Psoas muscle (tissue), 8 donors: ENCODE data around the gene LYPD6. TPM values are rescaled to one million over a fixed set of nuclear protein-coding genes. Genes with fewer than 3 reads are reported as not detected.
A peak's percentile ranks its signal among the peaks of the same experiment; 100 is the strongest.

ENCODE experiments used
- ATAC-seq, 4 donors: fragments of 200-7000 bp; cut with Tn5 transposase; one replicate each; pipeline ENCODE4 v1.9.1; 2020; ENCODE audit warnings: moderate library complexity in 3 of 4, mild to moderate bottlenecking in 2 of 4
- DNase-seq, 2 donors: peaks; one replicate each; pipeline ENCODE4 v3.0.0-alpha.2; 2020
- H3K27ac ChIP-seq: fragments of 200-600 bp; one replicate; pipeline ENCODE4 v1.8.0; 2022
- H3K27me3 ChIP-seq, 3 donors: fragments of 200-600 bp in 1 of 3; one replicate each; pipeline versions ENCODE4 v1.6.1 to v1.8.0; 2013 to 2022; ENCODE audit warnings: low read length in 2 of 3, mild to moderate bottlenecking in 2 of 3, moderate library complexity in 1 of 3; ENCODE audit not compliant: insufficient read depth in 3 of 3
- H3K36me3 ChIP-seq, 2 donors: fragments of 200-600 bp in 1 of 2; one replicate each; pipeline versions ENCODE4 v1.6.1 to v1.8.0; 2013 to 2022; ENCODE audit warnings: low read depth in 1 of 2, mild to moderate bottlenecking in 1 of 2, moderate library complexity in 1 of 2; ENCODE audit not compliant: insufficient read depth in 1 of 2
- H3K4me1 ChIP-seq: fragments of 200-600 bp; one replicate; pipeline ENCODE4 v1.8.0; 2022
- H3K4me3 ChIP-seq: fragments of 200-600 bp; one replicate; pipeline ENCODE4 v1.8.0; 2022; ENCODE audit warnings: mild to moderate bottlenecking
- H3K9me3 ChIP-seq: fragments of 200-600 bp; one replicate; pipeline ENCODE4 v1.8.0; 2022
- WGBS, 3 donors: extraction: QIAGEN DNeasy Blood & Tissue Kit; methylation state at CpG; one replicate each; pipeline versions ENCODE4 v1.1.6 to v1.1.7; 2013; 5-methylcytosine and 5-hydroxymethylcytosine counted together
- intact Hi-C, 2 donors: fragments of 100-400 bp; cut with DNase I; formaldehyde crosslinking; loops; one replicate each; pipeline versions ENCODE4 v1.11.0 to v1.14.2; 2022
- polyA plus RNA-seq, 3 donors: library from polyadenylated mRNA; stranded (reverse); fragments of 200-250 nt; gene quantifications; one replicate each; pipeline ENCODE4 v1.2.3, GENCODE V29; 2013
- total RNA-seq, 4 donors: library from RNA; stranded (reverse); fragmentation: NEBNext Ultra II Directional in 2 of 4; extraction: Animal tissue kit (Norgen Biotek cat#: 25700) in 2 of 4; gene quantifications; one replicate each; pipeline versions ENCODE4 v1.2.1 to v1.2.4, GENCODE V29; 2021 to 2023
- TF ChIP-seq, protein P1 (sequence below): fragments of 200-600 bp; IDR thresholded peaks from one replicate; pipeline ENCODE4 v1.8.0; 2022; ENCODE audit warnings: antibody characterized with exemption
- donor health status: healthy with polysubstance abuse.
- donor health status: DM: no; HTN: no; CAD: no; lungs with moderate emphysema.
- donor health status: Bipolar disorder and iron deficiency.
- donor health status: healthy.
- donor health status: DM: yes; HTN: yes; CAD: no.
- donor health status: DM: no; HTN: no; CAD: no.
- donor health status: DM: no; HTN: no; CAD: no.
- donor health status: DM: yes; HTN: yes; CAD: no.

The LYPD6 gene
- total and polyA plus RNA-seq, 7 donors, result 0.04 to 0.11 (median 0.05) TPM; not detected in 2

DNA sequence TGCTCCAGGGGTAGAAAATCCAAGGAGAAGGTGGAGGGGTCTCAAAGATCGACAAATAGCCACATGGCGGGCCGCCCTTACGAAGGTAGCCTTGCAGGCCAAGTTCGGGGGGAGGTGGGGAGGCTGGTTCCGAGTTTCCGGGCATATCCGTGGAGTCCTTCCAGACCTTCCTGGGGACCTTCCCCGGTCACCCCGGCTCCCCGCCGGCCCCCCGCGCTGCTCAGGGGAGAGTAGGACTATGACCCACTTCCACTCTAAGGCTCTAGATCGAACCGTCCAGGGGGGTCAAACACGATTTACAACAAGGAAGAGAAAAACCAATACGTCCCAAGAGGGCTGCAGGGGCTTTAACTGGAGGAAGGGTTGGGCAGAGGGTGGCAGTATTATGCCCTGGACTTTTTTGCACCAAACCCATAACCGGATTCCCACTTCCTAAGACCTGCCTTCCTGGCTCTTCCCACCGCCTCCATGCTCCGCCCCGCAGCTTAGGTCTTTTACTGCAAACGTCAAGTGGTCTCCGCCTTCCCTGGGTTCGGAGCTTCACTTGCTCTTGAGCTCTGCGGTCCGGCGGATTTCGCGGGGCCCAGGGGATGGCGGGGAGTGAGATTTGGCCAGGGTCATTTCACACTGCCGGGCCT lies 779 bp upstream of the LYPD6 start:
- H3K27ac ChIP-seq, result no peak overlapping the region

DNA sequence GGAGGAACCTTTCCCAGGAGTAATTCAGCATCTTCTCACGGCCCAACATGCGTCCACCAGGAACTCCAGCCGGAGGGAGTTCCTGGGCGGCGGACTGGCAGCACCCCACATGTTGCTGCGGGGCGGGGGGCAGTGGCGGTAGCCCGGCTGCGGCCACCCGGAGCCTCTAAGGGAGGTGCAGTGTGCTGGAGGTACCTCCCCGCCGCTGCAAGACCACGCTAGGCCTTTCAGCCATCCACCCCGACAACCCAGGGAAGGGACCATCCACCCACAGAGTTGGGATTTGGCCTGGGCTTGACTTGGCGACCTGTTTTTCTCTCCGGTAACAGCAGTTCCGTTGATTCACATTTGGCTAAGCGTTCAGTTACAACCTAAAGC lies 625 bp downstream of the LYPD6 start:
- Histone ChIP-seq H3K4me1 (no peaks in the 10 kb centered on the region), H3K27ac (no peak overlapping the region), H3K4me3 (peak overlapping the region; percentile 67), H3K27me3 (peaks cover 2 to 27% (median 5%) of the 10 kb centered on the region in 3 donors), H3K9me3 (peaks cover 4% of the 10 kb centered on the region), H3K36me3 (no peaks in the 10 kb centered on the region)
- 4 to 5% (median 4%) methylated on average over 19 of the region's 19 CpGs for WGBS, 3 donors
- DNase-seq, result peak in 1 of 2 donors; percentile 53
- intact Hi-C loops, result no loop called here
- ATAC-seq, result no peak
- TF ChIP-seq, protein P1, sequence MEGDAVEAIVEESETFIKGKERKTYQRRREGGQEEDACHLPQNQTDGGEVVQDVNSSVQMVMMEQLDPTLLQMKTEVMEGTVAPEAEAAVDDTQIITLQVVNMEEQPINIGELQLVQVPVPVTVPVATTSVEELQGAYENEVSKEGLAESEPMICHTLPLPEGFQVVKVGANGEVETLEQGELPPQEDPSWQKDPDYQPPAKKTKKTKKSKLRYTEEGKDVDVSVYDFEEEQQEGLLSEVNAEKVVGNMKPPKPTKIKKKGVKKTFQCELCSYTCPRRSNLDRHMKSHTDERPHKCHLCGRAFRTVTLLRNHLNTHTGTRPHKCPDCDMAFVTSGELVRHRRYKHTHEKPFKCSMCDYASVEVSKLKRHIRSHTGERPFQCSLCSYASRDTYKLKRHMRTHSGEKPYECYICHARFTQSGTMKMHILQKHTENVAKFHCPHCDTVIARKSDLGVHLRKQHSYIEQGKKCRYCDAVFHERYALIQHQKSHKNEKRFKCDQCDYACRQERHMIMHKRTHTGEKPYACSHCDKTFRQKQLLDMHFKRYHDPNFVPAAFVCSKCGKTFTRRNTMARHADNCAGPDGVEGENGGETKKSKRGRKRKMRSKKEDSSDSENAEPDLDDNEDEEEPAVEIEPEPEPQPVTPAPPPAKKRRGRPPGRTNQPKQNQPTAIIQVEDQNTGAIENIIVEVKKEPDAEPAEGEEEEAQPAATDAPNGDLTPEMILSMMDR, result no peak

More for the DNA sequence above, 779 bp upstream of the LYPD6 start:
- Histone ChIP-seq H3K9me3 (peaks cover 5% of the 10 kb centered on the region), H3K36me3 (no peaks in the 10 kb centered on the region), H3K4me3 (peak overlapping the region; percentile 67), H3K27me3 (peaks cover 0 to 27% (median 5%) of the 10 kb centered on the region in 3 donors), H3K4me1 (no peaks in the 10 kb centered on the region)
- intact Hi-C loops, result no loop called here
- ATAC-seq (peak in 2 of 4 donors; percentile 11 to 27), DNase-seq (peak; percentile 23 to 56)
- 7 to 11% (median 8%) methylated on average over 30 to 32 of the region's 32 CpGs for WGBS, 3 donors
- TF ChIP-seq, protein P1, result no peak

DNA sequence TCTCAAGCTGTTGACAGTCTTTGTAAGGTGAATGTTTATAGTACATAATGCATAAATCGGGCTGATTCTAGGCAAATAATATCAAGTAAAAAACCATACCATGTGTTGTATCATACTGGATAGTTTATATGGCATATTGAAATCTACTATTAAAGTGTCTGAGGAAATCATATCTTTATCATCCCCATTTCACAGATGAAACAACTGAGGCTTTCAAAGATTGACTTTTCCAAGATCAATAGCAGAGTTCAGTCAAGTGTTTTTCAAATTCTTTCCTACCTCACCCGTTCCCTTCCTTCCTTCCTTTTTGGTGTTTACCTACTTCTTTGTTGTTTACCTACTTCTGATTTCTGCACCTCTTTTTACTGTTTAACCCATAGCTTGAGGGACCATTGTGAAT lies 2.0 kb downstream of the LYPD6 start:
- no peak for DNase-seq
- ATAC-seq, result no peak
- no peak overlapping the region for H3K4me3 ChIP-seq
- no peaks in the 10 kb centered on the region for H3K4me1 ChIP-seq
- 83 to 97% (median 84%) methylated on average over 2 of the region's 2 CpGs for WGBS, 3 donors
- H3K36me3 ChIP-seq, result no peaks in the 10 kb centered on the region
- intact Hi-C loops, result no loop called here
- no peak overlapping the region for H3K27ac ChIP-seq
- H3K27me3 ChIP-seq, result peaks cover 3 to 26% (median 5%) of the 10 kb centered on the region in 3 donors
- H3K9me3 ChIP-seq, result no peaks in the 10 kb centered on the region
- TF ChIP-seq, protein P1, result no peak

DNA sequence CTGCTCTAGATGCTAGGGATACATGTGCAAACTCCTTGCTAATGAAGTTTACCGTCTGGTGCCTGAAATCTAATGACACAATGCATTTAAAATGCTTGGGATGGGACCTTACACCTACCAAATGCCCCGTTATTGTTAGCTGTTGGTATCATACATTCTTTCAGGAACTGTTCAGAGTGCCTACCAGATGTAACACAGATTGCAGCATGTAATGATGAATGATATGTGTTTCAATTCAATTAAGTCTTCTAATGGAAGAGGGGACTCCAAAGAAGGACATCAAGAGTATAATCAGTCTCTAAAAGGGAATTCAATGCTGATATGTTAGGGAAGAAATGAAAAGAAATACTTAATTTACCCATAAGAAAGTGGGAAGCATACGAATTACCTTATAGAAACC lies 3.2 kb downstream of the LYPD6 start:
- Histone ChIP-seq H3K27ac (no peak overlapping the region), H3K4me1 (no peaks in the 10 kb centered on the region), H3K36me3 (no peaks in the 10 kb centered on the region), H3K27me3 (peaks cover 3 to 23% (median 5%) of the 10 kb centered on the region in 3 donors), H3K4me3 (no peak overlapping the region), H3K9me3 (no peaks in the 10 kb centered on the region)
- intact Hi-C loops, result no loop called here
- no peak for ATAC-seq
- no peak for DNase-seq
- TF ChIP-seq, protein P1, result no peak
- WGBS, 3 donors, result 69 to 81% (median 80%) methylated on average over 3 of the region's 3 CpGs

DNA sequence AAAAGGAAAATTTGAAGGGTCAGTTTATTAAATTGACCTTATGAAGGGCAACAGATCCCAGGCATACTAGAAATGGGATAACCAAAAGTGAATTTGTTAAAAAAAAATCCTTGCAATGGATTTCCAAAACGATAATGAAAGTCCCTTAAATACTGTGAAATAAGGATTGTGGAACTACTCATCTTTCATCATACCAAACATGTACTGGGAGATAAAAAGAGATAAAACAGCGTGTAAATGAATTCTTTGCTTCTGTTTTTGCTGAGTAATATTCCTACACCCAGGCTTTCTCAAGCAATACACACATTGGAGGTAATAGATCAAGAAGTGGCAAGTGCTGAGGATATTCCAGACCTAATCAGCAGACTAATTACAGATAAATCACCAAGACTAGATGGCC lies 3.8 kb downstream of the LYPD6 start:
- peaks cover 3 to 23% (median 5%) of the 10 kb centered on the region in 3 donors for H3K27me3 ChIP-seq
- intact Hi-C loops, result no loop called here
- no peak overlapping the region for H3K27ac ChIP-seq
- no peak overlapping the region for H3K4me3 ChIP-seq
- no peaks in the 10 kb centered on the region for H3K4me1 ChIP-seq
- no peak for DNase-seq
- ATAC-seq, result no peak
- TF ChIP-seq, protein P1, result no peak
- H3K9me3 ChIP-seq, result no peaks in the 10 kb centered on the region
- WGBS, 3 donors, result 42 to 79% (median 72%) methylated on average over 2 of the region's 2 CpGs
- no peaks in the 10 kb centered on the region for H3K36me3 ChIP-seq
